ENCODE data around the gene SCD. TPM values are rescaled to one million over a fixed set of nuclear protein-coding genes. Genes with fewer than 3 reads are reported as not detected.

The SCD gene
- total RNA-seq, 1 donor from 2014 or later = 975 TPM

- Mint-ChIP-seq H3K4me1 (peaks cover 6% of the 10 kb centered on the region), H3K27ac (ENCODE audit: unreplicated experiment) (no peak overlapping the region), H3K9me3 (no peaks in the 10 kb centered on the region), H3K4me3 (no peak overlapping the region), H3K27me3 (ENCODE audit: low read depth) (peaks cover 75% of the 10 kb centered on the region), H3K36me3 (ENCODE audit: low read depth) (no peaks in the 10 kb centered on the region)
- TF ChIP-seq CTCF (conservative IDR thresholded peaks at IDR 0.05) = no peak
- no peak for DNase-seq (ENCODE audit: low read depth, low spot score)
Measured at GRCh38 chr10:100307684-100308083, 39.3 kb upstream of the SCD start.

- Mint-ChIP-seq H3K27me3 (ENCODE audit: low read depth) (peaks cover 80% of the 10 kb centered on the region), H3K4me1 (no peaks in the 10 kb centered on the region), H3K4me3 (no peak overlapping the region), H3K9me3 (no peaks in the 10 kb centered on the region), H3K36me3 (ENCODE audit: low read depth) (no peaks in the 10 kb centered on the region), H3K27ac (ENCODE audit: unreplicated experiment) (no peak overlapping the region)
- TF ChIP-seq CTCF (conservative IDR thresholded peaks at IDR 0.05) = no peak
- DNase-seq (ENCODE audit: low read depth, low spot score) = no peak
Measured at GRCh38 chr10:100311298-100311697, 35.7 kb upstream of the SCD start.

- peaks cover 76% of the 10 kb centered on the region for H3K27me3 Mint-ChIP-seq (ENCODE audit: low read depth)
- DNase-seq (ENCODE audit: low read depth, low spot score) = no peak
- peaks cover 7% of the 10 kb centered on the region for H3K4me1 Mint-ChIP-seq
- no peaks in the 10 kb centered on the region for H3K36me3 Mint-ChIP-seq (ENCODE audit: low read depth)
- H3K4me3 Mint-ChIP-seq = no peak overlapping the region
- H3K27ac Mint-ChIP-seq (ENCODE audit: unreplicated experiment) = no peak overlapping the region
- no peaks in the 10 kb centered on the region for H3K9me3 Mint-ChIP-seq
- no peak for TF ChIP-seq CTCF (conservative IDR thresholded peaks at IDR 0.05)
Measured at GRCh38 chr10:100315615-100316014, 31.4 kb upstream of the SCD start.

GRCh38 chr10:100318207-100318606, 28.8 kb upstream of the SCD start:
- Mint-ChIP-seq H3K9me3 (no peaks in the 10 kb centered on the region), H3K4me3 (no peak overlapping the region), H3K27me3 (ENCODE audit: low read depth) (peaks cover 62% of the 10 kb centered on the region), H3K36me3 (ENCODE audit: low read depth) (no peaks in the 10 kb centered on the region), H3K4me1 (peaks cover 7% of the 10 kb centered on the region), H3K27ac (ENCODE audit: unreplicated experiment) (no peak overlapping the region)
- DNase-seq (ENCODE audit: low read depth, low spot score) = no peak
- no peak for TF ChIP-seq CTCF (conservative IDR thresholded peaks at IDR 0.05)

GRCh38 chr10:100319707-100320402, 27.2 kb upstream of the SCD start:
- Mint-ChIP-seq H3K4me1 (peaks cover 7% of the 10 kb centered on the region), H3K9me3 (no peaks in the 10 kb centered on the region), H3K27me3 (ENCODE audit: low read depth) (peaks cover 60% of the 10 kb centered on the region), H3K36me3 (ENCODE audit: low read depth) (no peaks in the 10 kb centered on the region), H3K27ac (ENCODE audit: unreplicated experiment) (no peak overlapping the region), H3K4me3 (no peak overlapping the region)
- no peak for DNase-seq (ENCODE audit: low read depth, low spot score)
- TF ChIP-seq CTCF (conservative IDR thresholded peaks at IDR 0.05) = no peak

All from neural crest cell (in vitro differentiated cells).